ENCODE measurements around the gene RAB11FIP3. TPM values are rescaled to one million over a fixed set of nuclear protein-coding genes. Genes with fewer than 3 reads are reported as not detected.

RAB11FIP3 gene
- total and polyA plus RNA-seq, 9 of the 15 experiments (the other 6 are each of a cell fraction or from before 2014, with no cell fraction given) = 0.46 to 13.1 (median 4.3) TPM

DNA sequence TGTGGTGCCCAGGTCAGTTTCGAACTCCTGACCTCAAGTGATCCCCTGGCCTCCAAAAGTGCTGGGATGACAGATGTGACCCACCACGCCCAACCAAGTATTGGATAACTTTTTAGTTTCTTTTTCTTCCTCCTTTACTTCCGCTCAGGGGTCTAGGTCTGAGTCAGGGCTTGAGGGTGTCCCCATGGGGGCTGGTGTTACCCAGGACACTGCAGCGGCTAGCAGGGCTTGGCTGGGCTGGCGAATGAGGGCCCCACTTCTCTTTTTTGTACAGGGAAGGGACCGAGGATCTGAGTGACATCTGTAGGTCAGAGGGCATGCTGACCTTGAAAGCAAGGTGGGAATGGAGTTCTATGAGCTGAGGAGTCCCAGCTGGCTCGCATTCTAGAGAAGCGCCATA, 24.9 kb downstream of the RAB11FIP3 start:
- ATAC-seq = no peak
- no peak overlapping the region for H3K4me3 ChIP-seq
- ChIA-PET CTCF (ENCODE audit: low intra/inter-chr PET ratio) (no interaction called here), POLR2A (interaction anchor here (1.1 to 1.8 kb wide), 3 partner anchors 8 to 14 kb away, joined by 4 to 7 read pairs (median 4); no protein-coding TSS in a partner anchor)
- no peak overlapping the region for H3K4me2 ChIP-seq (ENCODE audit: insufficient read depth, low read length)
- H3K36me3 ChIP-seq (ENCODE audit: control insufficient read depth, insufficient read depth, low read length) = no peaks in the 10 kb centered on the region
- peak overlapping the region in 1 of 2 experiments; percentile 60; a peak in 2 of 4 replicates for H3K9ac ChIP-seq (ENCODE audit: insufficient read depth in 1 of 2, low read depth in 2 of 2, low read length in 2 of 2)
- H3K9me3 ChIP-seq (replicated peaks; ENCODE audit: control insufficient read depth, insufficient read depth, low read depth, low read length) = no peaks in the 10 kb centered on the region
- no peaks in the 10 kb centered on the region for H3K9me1 ChIP-seq (ENCODE audit: control insufficient read depth, insufficient read depth, low read length)
- no peak for FAIRE-seq
- H3K79me2 ChIP-seq (ENCODE audit: control insufficient read depth, insufficient read depth, low read length) = peaks cover 3% of the 10 kb centered on the region; the same call in 1 of the 3 replicates
- in situ Hi-C loops (cut with MboI) (no loop called here), intact Hi-C loops (cut with micrococcal nuclease) (no loop called here)
- no TSS peak for BruUV-seq (replicated peaks)
- 57% methylated on average over 6 of the region's 8 CpGs for WGBS (ENCODE audit: insufficient coverage, low coverage, missing lambda C conversion rate)
- DNase-seq (ENCODE audit: extremely low read depth in 1 of 4, low spot score in 3 of 4) = peak in 1 of 4 experiments; percentile 11
- H3K4me1 ChIP-seq (replicated peaks in 1 of 2; ENCODE audit: control insufficient read depth in 2 of 2, insufficient read depth in 2 of 2, low read length in 2 of 2) = peaks cover 0 to 3% of the 10 kb centered on the region in 2 experiments; a peak in 2 of 5 replicates
- H4K20me1 ChIP-seq (replicated peaks; ENCODE audit: control insufficient read depth, insufficient read depth, low read length) = no peaks in the 10 kb centered on the region
- H2AFZ ChIP-seq (ENCODE audit: low read depth, low read length) = no peak overlapping the region
- H3K27ac ChIP-seq (ENCODE audit: extremely low read depth, low read depth, low read length) = no peak overlapping the region
- no peaks in the 10 kb centered on the region for H3K27me3 ChIP-seq (ENCODE audit: control insufficient read depth in 2 of 2, insufficient read depth in 2 of 2, low read length in 2 of 2)
- TF ChIP-seq, protein P1, sequence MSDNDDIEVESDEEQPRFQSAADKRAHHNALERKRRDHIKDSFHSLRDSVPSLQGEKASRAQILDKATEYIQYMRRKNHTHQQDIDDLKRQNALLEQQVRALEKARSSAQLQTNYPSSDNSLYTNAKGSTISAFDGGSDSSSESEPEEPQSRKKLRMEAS (CRISPR knock-in tag; IDR thresholded peaks at IDR 0.05) = no peak
- TF ChIP-seq SPI1 (IDR thresholded peaks at IDR 0.05; ENCODE audit: borderline replicate concordance, low read depth, low read length) = peak; percentile 61
- peak; percentile 68; the same call in 1 of the 2 replicates for TF ChIP-seq ESRRA (IDR thresholded peaks at IDR 0.05; ENCODE audit: borderline replicate concordance, low read depth)

DNA sequence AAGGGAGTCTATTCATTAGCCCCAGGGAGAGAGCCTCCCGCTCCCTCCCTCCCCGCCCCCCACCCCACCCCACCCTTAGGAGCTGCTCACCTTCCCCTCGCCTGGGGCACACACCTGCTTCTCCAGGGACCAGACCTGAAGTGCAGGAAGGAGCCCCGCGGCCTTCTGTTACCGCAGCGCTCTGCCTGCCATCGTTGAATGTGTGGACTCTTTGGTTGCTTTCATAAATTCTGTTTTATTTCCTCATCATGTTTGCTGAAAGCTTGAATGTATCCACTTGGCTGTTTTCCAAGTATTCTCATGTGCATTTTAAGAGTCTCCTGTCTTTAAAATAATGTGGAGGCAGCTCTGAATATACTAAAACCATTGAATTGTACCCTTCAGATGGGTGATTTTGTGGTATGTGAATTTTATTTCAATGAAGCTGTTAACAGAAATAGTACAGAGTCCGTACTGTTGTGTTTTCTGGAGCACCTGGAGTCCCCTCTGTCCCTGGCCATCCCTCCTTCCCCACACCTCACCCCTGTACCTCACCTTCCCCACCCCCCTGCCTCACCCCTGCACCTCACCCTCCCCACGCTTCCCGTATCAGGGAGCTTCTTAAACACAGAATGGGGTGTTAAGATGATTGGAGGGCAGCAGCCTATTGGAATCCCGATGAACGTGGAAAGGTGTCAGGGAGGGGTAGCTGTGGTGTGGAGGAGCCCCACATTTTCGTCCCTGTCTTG, 25.5 kb downstream of the RAB11FIP3 start:
- Histone ChIP-seq H3K4me1 (replicated peaks in 1 of 2; ENCODE audit: control insufficient read depth in 2 of 2, insufficient read depth in 2 of 2, low read length in 2 of 2) (peaks cover 0 to 3% of the 10 kb centered on the region in 2 experiments; a peak in 2 of 5 replicates), H4K20me1 (replicated peaks; ENCODE audit: control insufficient read depth, insufficient read depth, low read length) (no peaks in the 10 kb centered on the region), H3K36me3 (ENCODE audit: control insufficient read depth, insufficient read depth, low read length) (no peaks in the 10 kb centered on the region), H3K9ac (ENCODE audit: insufficient read depth in 1 of 2, low read depth in 2 of 2, low read length in 2 of 2) (no peak overlapping the region), H3K79me2 (ENCODE audit: control insufficient read depth, insufficient read depth, low read length) (peaks cover 3% of the 10 kb centered on the region; the same call in 1 of the 3 replicates), H3K27ac (ENCODE audit: extremely low read depth, low read depth, low read length) (no peak overlapping the region), H3K4me3 (no peak overlapping the region), H3K27me3 (ENCODE audit: control insufficient read depth in 2 of 2, insufficient read depth in 2 of 2, low read length in 2 of 2) (no peaks in the 10 kb centered on the region), H3K9me1 (ENCODE audit: control insufficient read depth, insufficient read depth, low read length) (no peaks in the 10 kb centered on the region), H2AFZ (ENCODE audit: low read depth, low read length) (no peak overlapping the region), H3K9me3 (replicated peaks; ENCODE audit: control insufficient read depth, insufficient read depth, low read depth, low read length) (no peaks in the 10 kb centered on the region), H3K4me2 (ENCODE audit: insufficient read depth, low read length) (no peak overlapping the region)
- ATAC-seq (no peak), FAIRE-seq (no peak), DNase-seq (ENCODE audit: extremely low read depth in 1 of 4, low spot score in 3 of 4) (peak in 1 of 4 experiments; percentile 22)
- CTCF ChIA-PET (ENCODE audit: low intra/inter-chr PET ratio) = no interaction called here
- in situ Hi-C loops (cut with MboI) (no loop called here), intact Hi-C loops (cut with micrococcal nuclease) (no loop called here)
- WGBS (ENCODE audit: insufficient coverage, low coverage, missing lambda C conversion rate) = 64% methylated on average over 13 of the region's 14 CpGs
- POLR2A ChIA-PET = interaction anchor here (1.1 to 1.8 kb wide), 3 partner anchors 9 to 14 kb away, joined by 4 to 7 read pairs (median 4); no protein-coding TSS in a partner anchor
- no TSS peak for BruUV-seq (replicated peaks)
- TF ChIP-seq NFIC (IDR thresholded peaks at IDR 0.05) (peak; percentile 60), SP1 (CRISPR knock-in tag; IDR thresholded peaks at IDR 0.05) (no peak)

Data from K562 (cell line).